ENCODE data around the gene SUGCT.
"Not testable (repeated sequence)": the region's sequence is repeated elsewhere in the genome, so short reads cannot be mapped to it uniquely, and the experiment has no call there.

SUGCT gene

DNA sequence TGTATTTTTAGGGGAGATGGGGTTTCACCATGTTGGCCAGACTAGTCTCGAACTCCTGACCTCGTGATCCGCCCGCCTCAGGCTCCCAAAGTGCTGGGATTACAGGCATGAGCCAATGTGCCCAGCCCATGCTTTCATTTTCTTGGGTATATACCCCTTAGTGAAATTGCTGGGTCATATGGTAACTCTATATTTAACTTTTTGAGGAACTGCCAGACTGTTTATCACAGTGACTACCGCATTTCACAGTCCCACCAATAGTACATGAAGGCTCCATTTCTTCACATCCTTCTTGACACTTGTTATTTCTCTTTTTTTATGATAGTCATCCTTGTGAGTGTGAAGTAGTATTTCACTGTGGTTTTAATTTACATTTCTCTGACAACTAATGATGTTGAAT is 134.0 kb downstream of the SUGCT start:
- DNase-seq: not testable (repeated sequence)

DNA sequence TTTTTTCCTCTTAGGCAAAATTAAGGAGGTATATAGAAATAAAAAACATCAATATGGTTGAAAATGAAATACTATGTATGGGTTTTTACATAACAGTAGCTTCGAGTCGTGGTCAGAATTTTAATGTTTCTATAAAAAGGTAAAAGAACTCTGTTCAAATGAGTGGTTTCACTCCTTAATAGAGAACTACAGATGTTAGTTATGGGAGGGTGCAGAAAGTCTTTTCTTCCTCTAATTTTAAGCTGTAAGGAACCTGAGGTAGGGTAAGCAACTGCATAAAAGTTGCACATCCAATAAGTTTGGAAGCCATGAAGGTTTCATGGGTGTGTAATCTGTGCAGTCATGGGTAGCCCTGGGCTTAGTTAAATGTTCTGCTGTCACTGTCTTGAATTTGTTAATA is 141.3 kb downstream of the SUGCT start:
- DNase-seq: no peak

DNA sequence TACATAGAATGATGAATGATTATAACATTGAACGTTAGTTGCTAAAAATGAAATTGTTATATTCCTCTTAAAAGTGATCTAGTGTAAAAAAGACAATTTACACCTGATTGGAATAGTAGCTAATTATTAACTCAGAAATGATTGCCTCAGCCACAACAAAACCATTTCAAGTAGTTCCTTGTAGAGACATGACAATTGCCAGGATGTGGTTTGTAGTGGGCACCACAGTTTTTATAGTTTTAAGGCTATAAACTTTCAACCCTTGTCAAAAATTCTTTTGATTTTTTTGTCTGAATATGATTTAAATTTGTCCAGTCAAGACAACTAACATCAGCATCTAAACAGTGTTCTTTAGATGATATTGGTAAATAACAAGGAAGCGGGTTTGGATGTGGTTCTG is 145.2 kb downstream of the SUGCT start:
- no peak for DNase-seq

DNA sequence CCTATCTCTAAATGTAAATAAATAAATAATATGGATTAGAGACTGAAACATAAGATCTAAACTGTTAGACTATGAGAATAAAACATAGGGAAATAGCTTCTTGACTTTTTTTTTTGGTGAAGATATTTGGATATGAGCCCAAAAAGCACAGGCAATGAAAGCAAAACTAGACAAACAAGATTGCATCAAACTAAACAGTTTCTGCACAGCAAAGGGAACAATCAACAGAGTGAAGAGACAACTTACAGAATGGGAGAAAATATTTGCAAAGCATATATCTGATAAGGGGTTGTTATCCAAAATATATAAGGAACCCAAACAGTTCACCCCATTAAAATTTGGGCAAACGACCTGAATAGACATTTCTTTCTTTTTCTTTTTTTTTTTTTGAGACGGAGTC is 148.1 kb downstream of the SUGCT start:
- no peak for DNase-seq

DNA sequence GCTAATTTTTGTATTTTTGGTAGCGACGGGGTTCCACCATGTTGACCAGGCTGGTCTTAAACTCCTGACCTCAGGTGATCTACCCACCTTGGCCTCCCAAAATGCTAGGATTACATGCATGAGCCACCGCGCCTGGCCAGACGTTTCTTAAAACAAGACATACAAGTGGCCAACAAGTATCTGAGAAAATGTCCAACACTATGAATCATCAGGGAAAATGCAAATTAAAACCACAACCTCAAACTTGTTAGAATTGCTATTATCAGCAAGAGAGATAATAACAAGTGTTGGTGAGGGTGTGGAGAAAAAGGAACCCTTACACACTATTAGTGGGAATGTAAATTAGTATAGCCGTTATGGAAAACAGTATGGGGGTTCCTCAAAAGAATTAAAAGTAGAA is 148.6 kb downstream of the SUGCT start:
- DNase-seq: no peak

- no peak for DNase-seq
Observed at GRCh38 chr7:40288827-40289226, 154.0 kb downstream of the SUGCT start.

- no peak for DNase-seq
Observed at GRCh38 chr7:40297741-40298311, 163.0 kb downstream of the SUGCT start.

- DNase-seq: no peak
Observed at GRCh38 chr7:40298421-40298820, 163.6 kb downstream of the SUGCT start.

- no peak for DNase-seq
Observed at GRCh38 chr7:40299097-40299496, 164.3 kb downstream of the SUGCT start.

DNA sequence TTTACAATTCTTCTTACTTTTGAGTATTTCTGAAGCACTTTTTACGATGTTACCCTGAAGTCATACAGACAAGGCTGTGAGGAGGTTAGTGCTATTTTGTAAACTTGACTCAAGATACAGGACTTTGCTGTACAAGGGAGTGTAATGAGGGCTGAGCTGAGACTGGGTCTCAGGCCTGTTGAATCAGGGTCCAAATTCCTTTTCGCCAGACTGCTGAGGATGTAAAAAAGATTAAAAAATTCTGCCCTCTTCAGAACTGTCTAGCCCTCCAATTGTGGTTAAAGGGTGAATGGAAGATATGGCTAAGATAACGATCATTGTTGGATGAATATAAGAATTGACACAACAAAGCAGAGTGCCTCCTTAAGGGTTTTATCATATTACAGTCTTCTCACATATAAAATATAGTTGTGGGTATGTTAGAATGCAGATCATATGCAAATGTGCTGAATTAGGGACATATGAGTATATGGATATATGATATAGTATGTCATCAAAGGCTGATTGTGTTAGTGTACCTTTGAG is 165.4 kb downstream of the SUGCT start:
- no peak for DNase-seq

- no peak for DNase-seq
Observed at GRCh38 chr7:40301486-40302068, 166.8 kb downstream of the SUGCT start.

DNA sequence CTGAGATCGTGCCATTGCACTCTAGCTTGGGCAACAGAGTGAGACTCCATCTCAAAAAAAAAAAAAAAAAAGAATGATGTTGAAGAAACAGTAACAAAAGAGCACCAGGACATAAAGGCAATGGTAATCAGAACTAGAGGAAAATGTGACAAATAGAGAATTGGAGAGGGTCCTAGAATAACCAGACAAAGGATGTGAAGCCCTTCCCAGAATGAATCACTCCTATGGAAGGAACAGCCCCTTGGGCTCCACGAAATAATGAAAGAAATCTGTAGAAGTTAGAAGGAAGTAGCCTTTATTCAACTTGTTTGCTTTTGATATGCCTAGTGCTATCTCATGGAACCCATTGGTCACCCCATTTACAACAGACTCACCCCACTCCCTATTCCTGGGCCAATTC is 169.2 kb downstream of the SUGCT start:
- no peak for DNase-seq

GRCh38 chr7:40305229-40305628 is 170.4 kb downstream of the SUGCT start:
- DNase-seq: no peak

GRCh38 chr7:40306025-40306424 is 171.2 kb downstream of the SUGCT start:
- no peak for DNase-seq

DNA sequence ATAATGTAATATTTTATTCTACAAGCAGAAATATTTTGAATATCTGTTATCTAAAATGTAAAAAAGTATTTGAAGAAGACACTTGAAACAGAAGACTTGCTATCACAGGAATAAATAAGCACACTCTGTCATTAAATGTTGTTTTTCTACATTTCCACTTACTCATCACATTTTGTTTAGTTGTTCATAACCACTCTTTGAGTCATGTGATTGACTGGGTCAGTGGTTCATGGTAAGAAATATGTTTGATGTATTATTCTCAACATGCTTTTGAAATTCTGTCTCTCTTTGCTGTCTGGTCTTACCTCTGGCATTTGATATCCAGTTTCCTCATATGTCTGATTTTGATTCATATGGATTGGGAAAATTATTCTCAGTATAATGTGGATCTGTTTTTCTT is 171.8 kb downstream of the SUGCT start:
- DNase-seq: no peak

- no peak for DNase-seq
Observed at GRCh38 chr7:40310258-40310657, 175.5 kb downstream of the SUGCT start.

- DNase-seq: no peak
Observed at GRCh38 chr7:40311307-40311706, 176.5 kb downstream of the SUGCT start.

- DNase-seq: no peak
Observed at GRCh38 chr7:40315277-40315676, 180.5 kb downstream of the SUGCT start.

DNA sequence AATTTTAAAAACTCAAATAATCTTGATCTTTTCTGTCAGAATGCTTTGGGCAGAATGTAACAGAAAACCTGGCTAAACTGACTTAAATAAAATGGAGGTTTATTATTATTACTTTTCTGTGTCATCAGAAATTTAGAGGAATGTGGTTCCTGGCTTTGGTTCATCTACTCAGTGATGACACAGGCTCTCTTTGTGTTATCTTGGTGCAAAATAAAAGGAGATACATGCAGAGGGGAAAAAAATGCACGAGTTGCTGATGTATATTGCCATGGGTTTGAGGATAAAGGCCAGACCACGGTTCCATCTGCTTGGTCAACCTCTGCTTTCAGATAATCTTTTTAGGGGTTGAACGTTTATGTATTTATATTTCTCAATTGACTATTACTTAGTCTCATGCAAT is 181.4 kb downstream of the SUGCT start:
- no peak for DNase-seq

DNA sequence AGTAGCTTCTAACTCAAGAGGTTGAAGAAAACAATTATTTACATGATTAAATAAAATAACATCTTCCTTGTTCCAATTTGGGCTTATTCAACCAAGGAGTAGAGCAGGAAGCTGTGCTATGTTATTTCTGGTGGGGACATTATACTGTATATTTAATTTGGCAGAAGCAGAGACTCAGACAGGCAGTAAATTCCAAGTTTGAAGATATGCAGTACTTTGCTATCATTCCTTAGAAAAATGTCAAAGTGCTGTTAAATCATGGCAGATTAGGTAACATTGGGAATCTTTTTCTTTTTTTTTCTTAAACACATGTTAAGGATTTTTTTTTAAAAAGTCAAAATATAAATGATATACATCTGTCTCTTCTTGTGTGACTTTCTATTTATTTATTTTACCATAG is 190.1 kb downstream of the SUGCT start:
- no peak for DNase-seq

DNA sequence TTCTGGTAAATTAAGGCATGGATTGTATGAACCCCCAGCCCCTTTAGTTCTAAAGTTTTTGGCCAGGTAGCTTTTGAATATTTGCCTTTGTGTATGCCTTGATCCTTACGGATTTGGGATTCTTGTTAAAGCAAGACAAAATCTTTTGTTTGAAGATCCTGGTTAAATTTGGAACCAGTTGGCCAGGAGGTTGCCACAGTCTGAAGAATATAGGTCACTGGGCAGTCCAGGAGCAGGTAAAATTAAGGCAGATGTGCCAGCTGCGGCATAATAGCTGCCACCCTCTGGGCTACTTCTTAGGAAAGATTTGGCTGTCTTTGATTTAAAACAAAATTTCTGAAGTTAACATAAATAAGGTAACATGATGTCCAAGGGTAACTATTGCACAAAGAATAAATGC is 192.3 kb downstream of the SUGCT start:
- DNase-seq: no peak

- DNase-seq: no peak
Observed at GRCh38 chr7:40327873-40328272, 193.1 kb downstream of the SUGCT start.

GRCh38 chr7:40329601-40330153 is 194.9 kb downstream of the SUGCT start:
- no peak for DNase-seq

- no peak for DNase-seq
Observed at GRCh38 chr7:40330408-40330807, 195.6 kb downstream of the SUGCT start.

- DNase-seq: no peak
Observed at GRCh38 chr7:40331915-40332314, 197.1 kb downstream of the SUGCT start.
